Measurements from ENCODE around the gene HLA-DPA1.

Gene HLA-DPA1

GRCh38 chr6:33017018-33017417, 56.4 kb downstream of the HLA-DPA1 start:
- no peak for DNase-seq (ENCODE audit: low read depth)

- DNase-seq (ENCODE audit: low read depth), result no peak
Observed at GRCh38 chr6:33015798-33016197, 57.7 kb downstream of the HLA-DPA1 start.

- no peak for DNase-seq (ENCODE audit: low read depth)
Observed at GRCh38 chr6:33014841-33015634, 58.4 kb downstream of the HLA-DPA1 start.
